GM19455 (cell line): ENCODE results near the gene LARGE1.

Source experiments
- ATAC-seq: cut with Tn5 transposase; IDR thresholded peaks from one replicate; pipeline ENCODE4 v1.9.1; 2021; ENCODE audit not compliant: unreplicated experiment

LARGE1 gene

DNA sequence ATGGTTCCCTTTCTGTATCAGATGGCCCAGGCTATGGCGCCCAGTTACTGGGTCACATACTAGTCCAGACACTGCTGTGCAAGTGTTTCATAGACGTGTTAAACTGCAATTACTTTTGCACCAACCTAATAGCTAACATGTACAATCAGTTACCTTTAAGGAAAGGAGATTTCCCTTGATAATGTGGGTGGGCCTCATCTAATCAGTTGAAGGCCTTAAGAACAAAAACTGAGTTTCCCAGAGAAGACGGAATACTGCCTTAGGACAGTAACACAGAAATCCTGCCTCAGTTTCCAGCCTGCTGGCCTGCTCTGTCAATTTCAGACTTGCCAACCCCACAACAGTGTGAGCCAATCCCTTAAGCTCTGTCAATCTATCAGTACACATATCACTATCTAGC is 632.2 kb downstream of the LARGE1 start:
- ATAC-seq, result no peak

DNA sequence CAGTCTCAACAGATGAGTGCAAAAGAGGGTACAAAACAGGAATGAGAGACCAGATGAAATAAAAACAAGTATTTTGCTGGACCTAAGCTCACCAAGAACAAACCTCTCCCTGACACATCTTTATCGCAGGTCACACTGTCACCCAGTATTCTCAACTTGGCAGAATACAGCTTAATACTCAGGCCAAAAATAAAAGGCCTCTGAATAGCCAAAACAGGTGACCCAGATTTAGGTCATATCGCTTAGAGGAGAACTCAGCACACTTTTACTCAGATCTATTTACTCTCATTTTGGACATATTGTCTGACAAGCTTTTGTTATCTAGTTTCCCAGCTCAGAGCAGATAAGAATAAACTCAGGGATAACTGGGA is 645.2 kb downstream of the LARGE1 start:
- no peak for ATAC-seq

DNA sequence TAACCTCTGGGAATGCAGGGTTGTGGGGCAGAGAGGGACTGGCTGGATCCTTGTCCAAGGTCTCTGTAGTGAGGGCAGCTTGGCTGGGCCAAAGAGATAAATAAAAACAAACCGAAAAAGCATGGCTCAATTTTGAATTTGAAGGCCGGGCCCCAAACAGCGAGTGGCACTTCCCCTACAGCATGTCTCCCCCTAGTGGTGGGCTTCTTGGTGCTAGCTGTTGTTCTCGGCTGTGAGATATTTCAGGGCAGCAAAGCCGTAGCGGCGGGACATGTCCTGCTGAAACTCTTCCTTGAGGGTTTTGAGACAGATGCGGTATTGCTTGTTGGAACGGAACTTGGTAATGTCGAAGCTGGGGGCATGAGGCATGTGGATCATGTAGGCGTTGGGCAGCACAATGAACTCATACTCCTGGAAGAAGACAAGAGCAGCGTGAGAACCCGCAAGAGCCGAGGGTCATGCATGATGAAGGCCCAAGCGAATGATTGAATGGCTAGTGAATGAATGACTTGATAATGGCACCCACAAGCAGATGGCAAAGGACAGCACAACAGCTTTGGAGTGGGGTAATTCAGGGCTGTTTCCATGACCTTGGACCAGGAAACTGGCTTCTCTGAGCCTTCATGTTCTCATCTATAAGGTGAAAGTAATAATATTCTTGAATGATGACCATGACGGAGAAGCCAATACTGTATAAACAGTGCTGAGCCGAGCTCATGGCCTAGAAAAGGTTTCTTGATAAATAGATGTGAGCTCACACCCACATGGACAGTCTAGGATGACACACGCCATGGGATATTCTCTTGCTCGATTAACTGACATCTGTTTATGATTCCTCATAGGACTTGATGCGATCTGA is 645.8 kb downstream of the LARGE1 start:
- no peak for ATAC-seq

DNA sequence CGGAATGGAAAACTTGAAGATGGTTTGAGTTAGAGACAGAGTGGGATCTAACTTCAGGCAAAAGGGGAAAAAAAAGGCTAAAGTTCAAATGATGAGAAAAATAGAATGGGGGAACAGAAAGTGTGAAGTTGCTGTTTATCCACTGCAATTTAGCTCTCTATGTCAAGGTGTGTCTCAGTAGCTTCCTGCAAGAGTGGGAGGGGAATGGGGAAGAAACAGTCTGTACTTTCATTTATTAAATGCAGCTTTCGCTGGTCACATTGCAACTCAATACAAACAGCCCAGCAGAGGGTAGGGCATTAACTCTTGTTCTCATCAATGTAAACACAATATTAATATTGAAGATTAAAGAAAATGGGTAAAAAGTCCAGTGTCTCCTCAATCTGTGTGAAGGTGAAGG is 647.4 kb downstream of the LARGE1 start:
- ATAC-seq, result no peak

DNA sequence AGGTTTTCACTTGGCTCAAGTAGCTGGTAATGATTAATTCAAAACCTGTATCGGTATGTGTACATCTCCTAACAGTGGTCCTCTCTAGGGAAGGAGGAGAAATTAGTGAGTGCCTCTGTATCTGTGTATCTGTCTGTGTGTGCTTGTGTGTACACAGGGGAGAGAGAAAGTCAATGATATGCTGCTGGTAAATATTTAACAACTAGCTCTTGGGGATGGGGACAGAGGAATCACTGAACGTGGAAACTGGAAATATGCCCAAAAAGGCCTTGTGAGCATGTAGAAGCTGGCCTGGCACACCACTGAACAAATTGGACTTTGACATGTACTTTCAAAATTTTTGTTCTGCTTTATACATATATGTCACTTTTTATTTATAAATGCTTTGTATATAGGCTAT is 648.1 kb downstream of the LARGE1 start:
- ATAC-seq, result no peak

DNA sequence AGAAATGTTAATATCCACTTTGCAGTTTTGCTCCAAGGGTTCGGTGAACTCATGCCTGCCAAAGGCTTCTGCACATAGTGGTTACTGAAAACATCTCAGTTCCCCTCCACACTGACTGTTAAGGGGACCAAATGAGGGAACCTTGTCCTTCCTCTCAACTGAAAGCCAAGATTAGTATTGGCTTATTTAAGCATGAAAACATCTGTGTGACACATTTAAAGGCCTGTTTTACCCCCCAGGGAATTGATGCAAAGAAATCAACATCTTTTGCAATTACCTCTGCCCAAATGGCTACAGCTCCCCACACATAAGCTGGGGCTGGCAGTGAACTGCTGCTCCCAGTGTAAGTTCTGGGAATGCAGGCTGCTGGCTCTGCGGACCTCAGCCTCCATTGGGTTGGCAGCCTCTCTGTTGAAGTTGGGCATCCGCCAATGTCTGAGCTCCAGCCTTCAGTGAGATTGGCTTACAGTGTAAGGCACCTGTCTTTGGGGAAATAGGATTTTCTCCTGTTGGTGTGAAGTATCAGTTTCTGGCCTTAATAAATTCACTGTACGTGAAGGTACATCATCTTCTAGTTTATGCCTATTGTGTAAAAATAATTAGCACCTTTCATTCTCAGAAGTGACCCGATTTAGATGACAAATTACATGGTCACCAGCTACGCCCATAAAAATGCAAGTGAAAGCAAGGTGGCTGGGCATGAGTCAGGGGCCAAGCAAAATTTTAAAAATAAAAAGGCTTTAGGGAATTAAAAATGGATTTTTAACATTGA is 648.7 kb downstream of the LARGE1 start:
- no peak for ATAC-seq

DNA sequence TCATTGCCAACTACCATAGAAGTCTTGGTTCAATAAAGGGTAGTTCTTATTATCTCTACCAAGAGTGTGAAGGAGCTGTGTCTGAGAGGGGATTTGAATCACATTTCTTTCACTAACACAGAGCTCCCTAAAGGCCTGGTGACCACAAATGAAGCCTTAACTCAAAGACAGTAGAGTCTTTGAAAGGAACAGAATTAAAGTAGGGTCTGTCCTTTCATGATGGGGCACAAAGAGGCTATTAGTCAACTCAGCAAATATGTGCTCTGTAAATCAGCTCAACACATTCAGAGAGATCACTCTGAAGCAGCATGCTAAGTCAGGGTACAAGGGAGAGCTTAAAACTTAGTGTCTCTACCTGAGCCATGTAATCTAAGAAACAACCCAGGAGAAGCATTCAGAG is 649.7 kb downstream of the LARGE1 start:
- no peak for ATAC-seq

DNA sequence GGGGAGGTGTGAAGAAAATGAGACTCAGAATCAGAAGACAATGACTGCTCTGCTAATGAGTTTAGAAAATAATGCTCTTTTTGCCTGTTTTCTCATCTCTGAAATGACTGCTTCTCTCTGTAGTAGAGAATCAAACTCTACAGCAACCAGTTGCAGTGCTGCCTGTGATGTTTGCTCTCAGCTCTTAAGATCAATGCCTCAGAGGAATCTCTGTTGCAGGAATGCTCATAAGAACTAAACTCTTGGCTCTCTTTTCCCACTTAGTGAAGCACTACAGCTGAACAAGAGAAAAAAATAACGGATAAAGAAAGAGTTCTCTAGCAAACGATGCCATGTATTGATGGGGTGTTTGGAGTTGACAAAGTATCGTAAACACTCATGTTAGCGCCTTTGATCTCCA is 658.6 kb downstream of the LARGE1 start:
- no peak for ATAC-seq

DNA sequence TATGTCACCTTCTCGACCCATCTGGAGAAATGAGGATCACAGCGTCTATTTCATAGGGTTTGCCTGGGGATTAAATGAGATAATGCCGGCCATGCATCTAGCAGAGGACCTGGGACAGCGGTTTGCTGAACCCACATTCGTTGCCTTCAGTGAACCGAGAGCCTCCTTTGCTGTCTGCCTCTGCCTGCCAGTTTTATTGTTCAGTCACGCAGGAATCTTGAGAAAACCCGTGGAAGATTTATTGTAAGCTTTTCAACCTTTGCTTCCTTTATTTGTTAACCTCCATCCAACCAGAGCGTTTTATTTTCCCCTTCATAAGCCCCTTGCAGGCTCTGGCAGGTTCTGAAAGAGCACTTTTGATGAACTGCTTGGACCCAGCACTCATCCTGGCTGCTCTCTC is 659.8 kb downstream of the LARGE1 start:
- no peak for ATAC-seq

DNA sequence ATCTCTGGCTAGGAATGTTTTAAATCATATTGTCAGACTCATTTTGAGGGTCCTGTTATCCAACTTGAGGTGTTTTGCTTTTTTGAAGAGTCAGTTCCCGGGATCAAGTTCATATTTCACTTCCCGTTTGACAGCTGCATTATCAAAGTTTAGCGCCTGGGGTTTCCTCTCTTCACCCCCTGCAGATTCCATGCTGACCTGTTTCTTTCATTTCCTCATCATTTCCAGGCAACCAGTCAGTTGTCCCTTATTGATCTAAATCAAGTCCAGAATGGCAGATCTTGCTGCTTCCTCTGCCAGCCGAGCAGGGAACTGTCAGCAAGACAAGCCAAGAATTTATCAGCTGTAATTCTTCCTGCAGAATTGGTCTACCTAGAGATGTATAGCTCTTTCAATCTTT is 664.5 kb downstream of the LARGE1 start:
- no peak for ATAC-seq

DNA sequence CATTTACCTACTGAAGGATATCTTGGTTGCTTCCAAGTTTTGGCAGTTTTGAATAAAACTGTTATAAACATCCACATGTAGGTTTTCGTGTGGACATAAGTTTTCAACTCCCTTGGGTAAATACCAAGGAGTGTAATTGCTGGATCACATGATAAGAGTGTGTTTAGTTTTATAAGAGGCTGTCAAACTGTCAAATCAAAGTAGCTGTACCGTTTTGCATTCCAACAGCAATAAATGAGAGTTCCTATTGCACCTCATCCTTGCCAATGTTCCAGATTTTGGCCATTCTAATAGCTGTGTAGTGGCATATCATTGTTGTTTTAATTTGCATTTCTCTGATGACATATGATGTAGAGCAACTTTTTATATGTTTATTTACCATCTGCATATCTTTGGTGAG is 671.3 kb downstream of the LARGE1 start:
- ATAC-seq, result no peak

DNA sequence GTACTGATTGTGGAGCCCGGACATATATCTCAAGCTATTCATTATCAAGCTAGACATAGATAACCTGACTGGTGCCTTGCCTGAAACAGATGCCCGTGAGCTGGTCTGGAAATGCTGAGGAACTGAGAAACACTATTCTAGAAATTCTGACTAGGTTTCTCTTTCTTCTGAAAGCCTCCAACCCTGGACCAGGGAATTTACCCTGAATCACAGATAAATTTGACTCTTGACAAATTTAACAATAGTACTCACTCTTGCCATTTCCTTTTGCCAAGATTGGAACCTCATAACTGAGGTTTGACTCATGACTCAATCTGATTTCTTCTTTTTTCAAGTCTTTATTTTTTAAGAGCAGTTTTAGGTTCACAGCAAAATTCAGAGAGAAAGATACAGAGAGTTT is 672.5 kb downstream of the LARGE1 start:
- no peak for ATAC-seq

DNA sequence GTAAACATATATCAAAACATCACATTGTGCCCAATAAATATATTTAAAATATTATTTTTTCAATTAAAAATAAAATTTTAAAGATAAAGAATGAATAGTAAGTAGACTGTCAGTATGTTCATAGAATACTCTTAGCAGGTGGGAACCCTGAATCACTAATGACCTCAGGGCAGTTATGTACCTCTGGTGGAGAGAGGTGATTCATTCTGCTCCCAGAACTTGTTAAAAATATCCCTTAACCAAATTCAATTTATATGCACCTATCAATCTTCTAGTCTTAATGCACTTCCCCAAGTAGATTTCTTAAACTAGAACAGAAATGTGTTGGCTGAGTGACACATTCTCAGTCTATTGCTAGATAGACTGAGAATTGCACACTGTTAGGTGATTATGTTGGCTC is 678.2 kb downstream of the LARGE1 start:
- ATAC-seq, result no peak

DNA sequence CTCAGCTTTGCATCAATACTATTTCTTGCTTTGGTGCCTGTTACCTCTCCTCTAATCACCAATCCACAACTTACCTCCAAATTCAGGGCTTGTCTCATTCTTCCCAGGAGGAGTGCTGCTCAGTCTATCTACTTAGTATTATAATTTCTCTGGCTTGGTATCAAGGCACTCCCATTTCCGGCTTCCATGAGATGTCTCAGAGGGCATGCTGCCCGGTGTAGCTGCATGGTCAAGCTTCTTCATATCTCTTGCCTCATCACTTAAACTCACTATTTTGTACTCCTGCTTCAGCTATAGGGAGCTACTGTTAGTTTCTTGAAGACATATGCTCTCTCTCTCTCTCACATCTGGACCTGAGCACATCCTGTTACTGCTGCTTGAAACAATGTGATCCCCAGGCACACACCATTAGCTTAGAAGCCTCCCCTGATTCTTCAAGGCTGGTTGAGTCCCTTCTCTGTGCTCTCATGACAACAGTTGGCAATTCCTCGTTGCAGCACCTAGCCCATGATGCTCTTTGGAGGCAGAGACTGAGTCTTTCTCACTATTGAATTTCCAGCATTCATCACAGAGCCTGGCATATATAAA is 679.3 kb downstream of the LARGE1 start:
- no peak for ATAC-seq

DNA sequence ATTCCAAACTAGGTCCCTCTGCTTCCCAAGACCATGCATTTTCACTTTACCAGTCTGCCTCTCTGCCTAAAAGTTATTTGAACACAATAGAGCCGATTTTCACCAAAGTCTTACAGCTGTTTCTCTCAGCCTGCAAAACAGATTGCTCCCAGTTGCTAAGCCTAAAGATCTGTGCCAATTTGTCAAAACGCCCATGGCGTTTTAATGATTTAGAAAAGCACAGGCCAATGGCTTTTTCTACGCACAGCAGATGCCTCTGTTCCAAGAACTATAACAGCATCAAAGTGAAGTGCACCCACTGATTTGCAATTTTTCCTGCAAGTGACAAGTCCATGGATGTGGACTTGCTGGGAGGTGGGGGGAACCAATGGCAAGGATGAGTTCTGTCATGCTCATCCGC is 688.2 kb downstream of the LARGE1 start:
- no peak for ATAC-seq

DNA sequence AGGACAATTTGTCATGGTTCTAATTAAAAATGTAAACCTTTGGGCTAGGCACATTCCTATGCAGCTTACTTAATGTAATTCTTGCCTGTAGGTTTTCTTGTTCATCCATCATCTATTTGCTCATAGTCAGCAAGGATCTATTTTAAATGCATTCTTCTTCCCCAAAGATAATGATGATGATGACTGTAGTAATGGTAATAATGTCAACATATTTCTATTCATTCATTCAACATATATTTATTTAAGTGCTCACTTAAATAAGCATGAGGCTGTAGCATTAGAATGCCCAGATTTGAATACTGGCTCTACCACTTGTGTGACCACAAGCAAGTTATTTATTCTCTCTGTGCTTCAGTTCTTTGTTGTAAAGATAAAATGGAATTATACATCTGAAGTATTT is 692.5 kb downstream of the LARGE1 start:
- ATAC-seq, result no peak

DNA sequence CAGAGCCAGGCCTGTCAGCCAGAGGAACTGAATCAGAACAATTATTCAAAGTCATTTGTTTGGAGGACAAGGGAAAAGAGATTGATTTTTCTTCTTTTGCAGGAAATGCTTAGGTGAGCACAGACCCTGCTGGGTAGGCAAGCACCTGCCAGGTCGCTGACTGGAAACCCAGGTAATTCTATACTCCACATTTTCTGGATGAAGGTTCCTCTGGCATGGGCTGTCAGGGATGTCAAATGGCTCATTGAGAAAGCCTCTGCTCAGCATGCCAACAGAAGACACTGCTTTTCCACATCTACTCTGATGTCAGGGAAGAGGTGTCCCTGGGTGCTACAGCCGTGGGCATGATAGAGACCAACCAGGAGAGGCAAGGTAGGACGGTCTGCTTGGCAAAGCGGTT is 695.4 kb downstream of the LARGE1 start:
- no peak for ATAC-seq
